HG02759 (cell line): ENCODE data around the gene RBL2.
"Not testable (repeated sequence)": the region's sequence is repeated elsewhere in the genome, so short reads cannot be mapped to it uniquely, and the experiment has no call there.

ENCODE experiments used
- ATAC-seq: cut with Tn5 transposase; IDR thresholded peaks from one replicate; pipeline ENCODE4 v1.9.1; 2021; ENCODE audit warnings: mild to moderate bottlenecking, moderate library complexity; ENCODE audit not compliant: unreplicated experiment

RBL2 gene

GRCh38 chr16:53504665-53505064, 70.4 kb downstream of the RBL2 start:
- ATAC-seq = no peak

GRCh38 chr16:53506254-53506653, 72.0 kb downstream of the RBL2 start:
- ATAC-seq = no peak

GRCh38 chr16:53507464-53508179, 73.4 kb downstream of the RBL2 start:
- no peak for ATAC-seq

GRCh38 chr16:53509906-53510703, 75.8 kb downstream of the RBL2 start:
- ATAC-seq = peak; percentile 67

GRCh38 chr16:53510704-53511070, 76.4 kb downstream of the RBL2 start:
- no peak for ATAC-seq

- no peak for ATAC-seq
Measured at GRCh38 chr16:53511084-53511402, 76.8 kb downstream of the RBL2 start.

- ATAC-seq = no peak
Measured at GRCh38 chr16:53511403-53512280, 77.4 kb downstream of the RBL2 start.

GRCh38 chr16:53512795-53513194, 78.5 kb downstream of the RBL2 start:
- ATAC-seq = not testable (repeated sequence)

- ATAC-seq = no peak
Measured at GRCh38 chr16:53515259-53515658, 81.0 kb downstream of the RBL2 start.

GRCh38 chr16:53515811-53516210, 81.5 kb downstream of the RBL2 start:
- no peak for ATAC-seq

- ATAC-seq = no peak
Measured at GRCh38 chr16:53517851-53518250, 83.6 kb downstream of the RBL2 start.

- peak; percentile 97 for ATAC-seq
Measured at GRCh38 chr16:53518550-53519416, 84.5 kb downstream of the RBL2 start.

- ATAC-seq = no peak
Measured at GRCh38 chr16:53519417-53520091, 85.3 kb downstream of the RBL2 start.

GRCh38 chr16:53523126-53523804, 89.0 kb downstream of the RBL2 start:
- no peak for ATAC-seq

GRCh38 chr16:53523971-53524548, 89.8 kb downstream of the RBL2 start:
- no peak for ATAC-seq

- no peak for ATAC-seq
Measured at GRCh38 chr16:53528797-53529196, 94.5 kb downstream of the RBL2 start.

- no peak for ATAC-seq
Measured at GRCh38 chr16:53529513-53529912, 95.2 kb downstream of the RBL2 start.

GRCh38 chr16:53530046-53530445, 95.8 kb downstream of the RBL2 start:
- no peak for ATAC-seq

- no peak for ATAC-seq
Measured at GRCh38 chr16:53530741-53531140, 96.5 kb downstream of the RBL2 start.
